KMS-11 (cell line): ENCODE data around the gene MEGF11.

Source experiments
- H2AFZ ChIP-seq: fragments of 200-600 bp; sonication (generic); 2 replicates; pipeline ENCODE4 v1.6.1; 2016; ENCODE audit warnings: antibody characterized with exemption, mixed run types, low read depth
- H3K27ac ChIP-seq: fragments of 200-600 bp; sonication (generic); 2 replicates; pipeline ENCODE4 v1.6.1; 2016; ENCODE audit warnings: mild to moderate bottlenecking, mixed run types
- H3K27me3 ChIP-seq: fragments of 200-600 bp; sonication (generic); 2 replicates; pipeline ENCODE4 v1.6.1; 2017; ENCODE audit warnings: mild to moderate bottlenecking, low read depth, mixed run types, moderate library complexity; ENCODE audit not compliant: insufficient read depth
- H3K36me3 ChIP-seq: fragments of 200-600 bp; sonication (generic); 2 replicates; pipeline ENCODE4 v1.6.1; 2017; ENCODE audit warnings: mild to moderate bottlenecking, mixed run types; ENCODE audit not compliant: insufficient read depth
- H3K4me1 ChIP-seq: fragments of 200-600 bp; sonication (generic); 2 replicates; pipeline ENCODE4 v1.6.1; 2016; ENCODE audit warnings: mild to moderate bottlenecking, low read depth, mixed run types; ENCODE audit not compliant: poor library complexity, severe bottlenecking
- H3K4me2 ChIP-seq: fragments of 200-600 bp; sonication (generic); 2 replicates; pipeline ENCODE4 v1.7.0; 2016; ENCODE audit warnings: mild to moderate bottlenecking, mixed run types
- H3K4me3 ChIP-seq: fragments of 200-600 bp; sonication (generic); IDR thresholded peaks from 2 replicates; pipeline ENCODE4 v1.6.1; 2017; ENCODE audit warnings: low read depth, low read length, mixed read lengths; ENCODE audit not compliant: insufficient read depth
- H3K79me2 ChIP-seq: fragments of 200-600 bp; sonication (generic); 2 replicates; pipeline ENCODE4 v1.6.1; 2016; ENCODE audit warnings: low read depth, mixed run types; ENCODE audit not compliant: insufficient read depth
- H3K9ac ChIP-seq: fragments of 200-600 bp; sonication (generic); 2 replicates; pipeline ENCODE4 v1.6.1; 2016; ENCODE audit warnings: mild to moderate bottlenecking, mixed run types
- H4K20me1 ChIP-seq: fragments of 200-600 bp; sonication (generic); 2 replicates; pipeline ENCODE4 v1.6.1; 2016; ENCODE audit warnings: mild to moderate bottlenecking, mixed run types; ENCODE audit not compliant: insufficient read depth
- CTCF ChIP-seq: fragments of 200-600 bp; sonication (generic); conservative IDR thresholded peaks from 2 replicates; pipeline ENCODE4 v1.6.1; 2017; ENCODE audit warnings: low read depth, mild to moderate bottlenecking, antibody characterized with exemption, low read length, moderate library complexity, mixed read lengths

MEGF11 gene

GRCh38 chr15:66027268-66027805 lies 226.2 kb downstream of the MEGF11 start:
- Histone ChIP-seq H3K79me2 (no peaks in the 10 kb centered on the region), H3K4me3 (no peak overlapping the region), H3K27ac (no peak overlapping the region), H2AFZ (no peak overlapping the region), H3K36me3 (no peaks in the 10 kb centered on the region), H3K9ac (no peak overlapping the region), H3K4me2 (no peak overlapping the region), H4K20me1 (no peaks in the 10 kb centered on the region), H3K27me3 (no peaks in the 10 kb centered on the region), H3K4me1 (no peaks in the 10 kb centered on the region)
- TF ChIP-seq CTCF, result no peak

- no peak overlapping the region for H2AFZ ChIP-seq
- no peaks in the 10 kb centered on the region for H3K4me1 ChIP-seq
- no peak overlapping the region for H3K4me2 ChIP-seq
- no peak overlapping the region for H3K4me3 ChIP-seq
- no peak overlapping the region for H3K9ac ChIP-seq
- no peaks in the 10 kb centered on the region for H4K20me1 ChIP-seq
- TF ChIP-seq CTCF, result no peak
- H3K27ac ChIP-seq, result no peak overlapping the region
- H3K79me2 ChIP-seq, result no peaks in the 10 kb centered on the region
- H3K36me3 ChIP-seq, result no peaks in the 10 kb centered on the region
- H3K27me3 ChIP-seq, result no peaks in the 10 kb centered on the region
Measured at GRCh38 chr15:66025972-66026371, 227.6 kb downstream of the MEGF11 start.

GRCh38 chr15:66025015-66025452 lies 228.5 kb downstream of the MEGF11 start:
- no peaks in the 10 kb centered on the region for H3K36me3 ChIP-seq
- no peak overlapping the region for H2AFZ ChIP-seq
- no peaks in the 10 kb centered on the region for H3K27me3 ChIP-seq
- no peak overlapping the region for H3K27ac ChIP-seq
- H3K4me2 ChIP-seq, result no peak overlapping the region
- H3K4me1 ChIP-seq, result no peaks in the 10 kb centered on the region
- H4K20me1 ChIP-seq, result no peaks in the 10 kb centered on the region
- H3K4me3 ChIP-seq, result no peak overlapping the region
- no peak for TF ChIP-seq CTCF
- H3K9ac ChIP-seq, result no peak overlapping the region
- H3K79me2 ChIP-seq, result no peaks in the 10 kb centered on the region

- Histone ChIP-seq H3K79me2 (no peaks in the 10 kb centered on the region), H3K4me2 (no peak overlapping the region), H3K36me3 (no peaks in the 10 kb centered on the region), H3K27ac (no peak overlapping the region), H3K27me3 (no peaks in the 10 kb centered on the region), H2AFZ (no peak overlapping the region), H4K20me1 (no peaks in the 10 kb centered on the region), H3K4me1 (no peaks in the 10 kb centered on the region), H3K4me3 (no peak overlapping the region), H3K9ac (no peak overlapping the region)
- no peak for TF ChIP-seq CTCF
Measured at GRCh38 chr15:66024116-66024515, 229.4 kb downstream of the MEGF11 start.
